Lower lobe of right lung (tissue), 2 donors: ENCODE results near the gene GP1BA. TPM values are rescaled to one million over a fixed set of nuclear protein-coding genes. Genes with fewer than 3 reads are reported as not detected.

Experiments
- ATAC-seq, 2 donors: fragments of 200-7000 bp; cut with Tn5 transposase; one replicate each; pipeline ENCODE4 v1.9.1; 2020 to 2022; ENCODE audit warnings: mild to moderate bottlenecking in 2 of 2, moderate library complexity in 2 of 2
- DNase-seq: peaks from one replicate; pipeline ENCODE4 v3.0.0-alpha.2; 2020
- H3K27ac ChIP-seq: fragments of 200-600 bp; one replicate; pipeline ENCODE4 v1.8.0; 2022
- H3K27me3 ChIP-seq: fragments of 200-600 bp; one replicate; pipeline ENCODE4 v1.8.0; 2022; ENCODE audit warnings: low read depth
- H3K36me3 ChIP-seq: fragments of 200-600 bp; one replicate; pipeline ENCODE4 v1.8.0; 2022; ENCODE audit warnings: mild to moderate bottlenecking
- H3K4me1 ChIP-seq: fragments of 200-600 bp; one replicate; pipeline ENCODE4 v1.8.0; 2022
- H3K4me3 ChIP-seq: fragments of 200-600 bp; one replicate; pipeline ENCODE4 v1.8.0; 2022; ENCODE audit warnings: mild to moderate bottlenecking
- H3K9me3 ChIP-seq: fragments of 200-600 bp; one replicate; pipeline ENCODE4 v1.8.0; 2022
- CTCF ChIP-seq: fragments of 200-600 bp; IDR thresholded peaks from one replicate; pipeline ENCODE4 v1.8.0; 2022; ENCODE audit warnings: antibody characterized with exemption, mild to moderate bottlenecking
- intact Hi-C: fragments of 100-400 bp; cut with DNase I; formaldehyde crosslinking; loops from one replicate; pipeline ENCODE4 v1.11.0; 2022
- total RNA-seq: library from RNA; stranded (reverse); fragmentation: NEBNext Ultra II Directional; extraction: Animal tissue kit (Norgen Biotek cat#: 25700); gene quantifications from one replicate; pipeline ENCODE4 v1.2.1, GENCODE V29; 2021
- donor health status: DM: no; HTN: yes; CAD: no; lungs with severe emphysema.

The GP1BA gene
- total RNA-seq, 1 donor from 2014 or later, result 0.92 TPM

GRCh38 chr17:4948166-4948930 lies 16.3 kb downstream of the GP1BA start, which contains the start of gene PFN1:
TSS of gene PFN1 (minus strand) at chr17:4948530. CDS start at chr17:4948394, 136 bp downstream.
- Histone ChIP-seq H3K4me1 (peaks cover 48% of the 10 kb centered on the region), H3K36me3 (peaks cover 35% of the 10 kb centered on the region), H3K4me3 (peak within 1 kb of the TSS; percentile 99), H3K9me3 (no peaks in the 10 kb centered on the region), H3K27me3 (no peaks in the 10 kb centered on the region), H3K27ac (peak within 1 kb of the TSS; percentile 98)
- no peak for TF ChIP-seq CTCF
- intact Hi-C loops, result no loop called here
- ATAC-seq (peak; percentile 82 to 88), DNase-seq (peak; percentile 94)

- Histone ChIP-seq H3K4me1 (peaks cover 47% of the 10 kb centered on the region), H3K9me3 (no peaks in the 10 kb centered on the region), H3K4me3 (peak overlapping the region; percentile 99), H3K27ac (peak overlapping the region; percentile 98), H3K27me3 (no peaks in the 10 kb centered on the region), H3K36me3 (peaks cover 29% of the 10 kb centered on the region)
- no peak for TF ChIP-seq CTCF
- ATAC-seq (peak; percentile 81 to 88), DNase-seq (peak; percentile 90)
- intact Hi-C loops, result no loop called here
Measured at GRCh38 chr17:4948931-4949320, 16.8 kb downstream of the GP1BA start.

GRCh38 chr17:4949321-4950074 lies 17.4 kb downstream of the GP1BA start:
- intact Hi-C loops, result no loop called here
- peak; percentile 59 to 63 for ATAC-seq
- TF ChIP-seq CTCF, result no peak
- Histone ChIP-seq H3K27ac (peak overlapping the region; percentile 98), H3K4me1 (peaks cover 42% of the 10 kb centered on the region), H3K27me3 (no peaks in the 10 kb centered on the region), H3K4me3 (peak overlapping the region; percentile 99), H3K9me3 (no peaks in the 10 kb centered on the region), H3K36me3 (peaks cover 23% of the 10 kb centered on the region)
- DNase-seq, result peak; percentile 87

- no peak for TF ChIP-seq CTCF
- Histone ChIP-seq H3K27me3 (no peaks in the 10 kb centered on the region), H3K27ac (peak overlapping the region; percentile 98), H3K9me3 (no peaks in the 10 kb centered on the region), H3K4me1 (peaks cover 35% of the 10 kb centered on the region), H3K4me3 (peak overlapping the region; percentile 99), H3K36me3 (peaks cover 16% of the 10 kb centered on the region)
- ATAC-seq (no peak), DNase-seq (peak; percentile 80)
- intact Hi-C loops, result no loop called here
Measured at GRCh38 chr17:4950075-4950745, 18.1 kb downstream of the GP1BA start.

GRCh38 chr17:4950746-4951204 lies 18.7 kb downstream of the GP1BA start, which contains the start of gene ENO3:
TSS of gene ENO3 (plus strand) at chr17:4951119. CDS start at chr17:4951830, 711 bp downstream.
- Histone ChIP-seq H3K9me3 (no peaks in the 10 kb centered on the region), H3K4me1 (peaks cover 29% of the 10 kb centered on the region), H3K27me3 (no peaks in the 10 kb centered on the region), H3K36me3 (peaks cover 10% of the 10 kb centered on the region), H3K27ac (peak within 1 kb of the TSS; percentile 98), H3K4me3 (peak within 1 kb of the TSS; percentile 99)
- no peak for DNase-seq
- intact Hi-C loops, result no loop called here
- no peak for ATAC-seq
- no peak for TF ChIP-seq CTCF
